AG10803 (cell line): ENCODE results near the gene TNNT2.
A peak's percentile ranks its signal among the peaks of the same experiment; 100 is the strongest.

Experiments
- DNase-seq: peaks from one replicate; pipeline ENCODE4 v3.0.0; 2010; ENCODE audit warnings: low read depth
- H3K4me3 ChIP-seq: 2 replicates; pipeline ENCODE4 v1.5.1; 2011; ENCODE audit warnings: mild to moderate bottlenecking, low read length, control low read depth
- CTCF ChIP-seq: conservative IDR thresholded peaks from 2 replicates; pipeline ENCODE4 v1.5.1; 2011; ENCODE audit warnings: mild to moderate bottlenecking, low read length, control low read depth, inconsistent platforms

Gene TNNT2

GRCh38 chr1:201376464-201377374, 761 bp downstream of the TNNT2 start:
- DNase-seq: peak; percentile 4

GRCh38 chr1:201376107-201376463, 1.4 kb downstream of the TNNT2 start:
- no peak for TF ChIP-seq CTCF
- no peak overlapping the region for H3K4me3 ChIP-seq
- no peak for DNase-seq

More at GRCh38 chr1:201376464-201377374, 761 bp downstream of the TNNT2 start:
- H3K4me3 ChIP-seq: no peak overlapping the region
- peak; percentile 56 for TF ChIP-seq CTCF

GRCh38 chr1:201375169-201375568, 2.3 kb downstream of the TNNT2 start:
- TF ChIP-seq CTCF: peak; percentile 13; the same call in 1 of the 2 replicates
- no peak overlapping the region for H3K4me3 ChIP-seq
- DNase-seq: no peak

GRCh38 chr1:201374364-201374763, 3.1 kb downstream of the TNNT2 start:
- DNase-seq: no peak
- H3K4me3 ChIP-seq: no peak overlapping the region
- TF ChIP-seq CTCF: no peak

GRCh38 chr1:201371792-201372191, 5.7 kb downstream of the TNNT2 start:
- no peak overlapping the region for H3K4me3 ChIP-seq
- TF ChIP-seq CTCF: no peak
- DNase-seq: no peak

GRCh38 chr1:201371276-201371675, 6.2 kb downstream of the TNNT2 start:
- H3K4me3 ChIP-seq: no peak overlapping the region
- no peak for TF ChIP-seq CTCF
- no peak for DNase-seq

- TF ChIP-seq CTCF: no peak
- no peak overlapping the region for H3K4me3 ChIP-seq
- DNase-seq: no peak
These were observed 7.0 kb downstream of the TNNT2 start for GRCh38 chr1:201370500-201370899.
